Prostate gland (tissue), 2 donors: ENCODE measurements around the gene MMS19. TPM values are rescaled to one million over a fixed set of nuclear protein-coding genes. Genes with fewer than 3 reads are reported as not detected.
"Not testable (repeated sequence)": the region's sequence is repeated elsewhere in the genome, so short reads cannot be mapped to it uniquely, and the experiment has no call there.

ENCODE experiments used
- DNase-seq: peaks from one replicate; pipeline ENCODE4 v3.0.0-alpha.2; 2019; ENCODE audit warnings: low spot score
- H3K27ac ChIP-seq, 2 donors: fragments of 200-600 bp; sonication (generic); 2 replicates each; pipeline ENCODE4 v1.5.1; 2017 to 2019
- H3K27me3 ChIP-seq: fragments of 200-600 bp; sonication (generic); replicated peaks from 2 replicates; pipeline ENCODE4 v1.5.1; 2019; ENCODE audit not compliant: insufficient read depth
- H3K36me3 ChIP-seq, 2 donors: fragments of 200-600 bp; sonication (generic); 1 replicate in 1 of 2; 2 replicates in 1 of 2; pipeline versions ENCODE4 v1.5.1 to v1.8.1; 2017 to 2019
- H3K4me1 ChIP-seq: fragments of 200-600 bp; sonication (generic); replicated peaks from 2 replicates; pipeline ENCODE4 v1.5.1; 2019
- H3K4me3 ChIP-seq, 2 donors: fragments of 200-600 bp; sonication (generic); 2 replicates each; pipeline ENCODE4 v1.5.1; 2017 to 2019
- H3K9me3 ChIP-seq: fragments of 200-600 bp; sonication (generic); 2 replicates; pipeline ENCODE4 v1.5.1; 2017
- CTCF ChIP-seq, 4 experiments: fragments of 200-600 bp in 2 of 4; fragments of 450-650 bp in 2 of 4; sonication (generic) in 2 of 4; IDR thresholded peaks; 1 replicate in 3 of 4; 2 replicates in 1 of 4; pipeline ENCODE4 v1.5.1; 2016 to 2019; ENCODE audit warnings: antibody characterized with exemption in 4 of 4, mild to moderate bottlenecking in 2 of 4, moderate library complexity in 2 of 4
- POLR2A ChIP-seq: fragments of 450-650 bp; IDR thresholded peaks from one replicate; pipeline ENCODE4 v1.6.1; 2016; ENCODE audit warnings: antibody characterized with exemption, mild to moderate bottlenecking
- POLR2AphosphoS5 ChIP-seq: sonication (generic); formaldehyde crosslinking; IDR thresholded peaks from one replicate; pipeline ENCODE4 v1.6.1; 2017; ENCODE audit warnings: antibody characterized with exemption
- WGBS: methylation state at CpG from one replicate; pipeline ENCODE4 v1.1.5; 2018; 5-methylcytosine and 5-hydroxymethylcytosine counted together
- intact Hi-C: fragments of 100-400 bp; cut with DNase I; formaldehyde crosslinking; loops from one replicate; pipeline ENCODE4 v1.14.2; 2022
- total RNA-seq, 2 donors: library from RNA; depleted of rRNA; stranded (reverse); fragments of >200 nt; gene quantifications; one replicate each; pipeline ENCODE4 v1.1.0, GENCODE V29; 2016

MMS19 gene
- total RNA-seq, 2 donors from 2014 or later, result 41.5 to 207 TPM

GRCh38 chr10:97532935-97533671 is 34.9 kb upstream of the MMS19 start:
- intact Hi-C loops, result no loop called here
- TF ChIP-seq POLR2A, result no peak
- TF ChIP-seq CTCF (IDR thresholded peaks at IDR 0.05), result no peak
- no peak for TF ChIP-seq POLR2AphosphoS5

GRCh38 chr10:97531401-97531986 is 33.3 kb upstream of the MMS19 start:
- H3K27ac ChIP-seq, result no peak overlapping the region
- 91% methylated on average over 10 of the region's 10 CpGs for WGBS
- no peak overlapping the region for H3K4me3 ChIP-seq
- H3K36me3 ChIP-seq, result no peaks in the 10 kb centered on the region
- no peaks in the 10 kb centered on the region for H3K4me1 ChIP-seq
- no peaks in the 10 kb centered on the region for H3K9me3 ChIP-seq
- no peaks in the 10 kb centered on the region for H3K27me3 ChIP-seq
- DNase-seq, result no peak
- no peak for TF ChIP-seq POLR2A
- TF ChIP-seq CTCF (IDR thresholded peaks at IDR 0.05), result no peak
- no peak for TF ChIP-seq POLR2AphosphoS5
- intact Hi-C loops, result no loop called here

More at GRCh38 chr10:97532935-97533671, 34.9 kb upstream of the MMS19 start:
- no peak overlapping the region for H3K4me3 ChIP-seq
- 72% methylated on average over 12 of the region's 12 CpGs for WGBS
- DNase-seq, result no peak
- no peak overlapping the region for H3K27ac ChIP-seq
- no peaks in the 10 kb centered on the region for H3K4me1 ChIP-seq
- H3K36me3 ChIP-seq, result no peaks in the 10 kb centered on the region
- H3K9me3 ChIP-seq, result no peaks in the 10 kb centered on the region
- H3K27me3 ChIP-seq, result no peaks in the 10 kb centered on the region

GRCh38 chr10:97529685-97530465 is 31.7 kb upstream of the MMS19 start:
- Histone ChIP-seq H3K4me3 (no peak overlapping the region), H3K27ac (no peak overlapping the region), H3K27me3 (no peaks in the 10 kb centered on the region), H3K9me3 (no peaks in the 10 kb centered on the region), H3K4me1 (no peaks in the 10 kb centered on the region), H3K36me3 (no peaks in the 10 kb centered on the region)
- no peak for DNase-seq
- TF ChIP-seq POLR2A, result no peak
- intact Hi-C loops, result no loop called here
- 86% methylated on average over 13 of the region's 14 CpGs for WGBS

- intact Hi-C loops, H3K4me1 ChIP-seq, H3K9me3 ChIP-seq, H3K27ac ChIP-seq, H3K4me3 ChIP-seq, H3K27me3 ChIP-seq, DNase-seq, H3K36me3 ChIP-seq: not testable (repeated sequence)
- WGBS, result 93% methylated on average over 3 of the region's 29 CpGs
Observed at GRCh38 chr10:97528876-97529275, 30.7 kb upstream of the MMS19 start.

- intact Hi-C loops, result no loop called here
- H3K36me3 ChIP-seq, result no peaks in the 10 kb centered on the region
- no peaks in the 10 kb centered on the region for H3K27me3 ChIP-seq
- H3K4me3 ChIP-seq, result no peak overlapping the region
- no peaks in the 10 kb centered on the region for H3K4me1 ChIP-seq
- TF ChIP-seq CTCF (IDR thresholded peaks at IDR 0.05), result no peak
- no peak for TF ChIP-seq POLR2AphosphoS5
- TF ChIP-seq POLR2A, result no peak
- no peaks in the 10 kb centered on the region for H3K9me3 ChIP-seq
- no peak overlapping the region for H3K27ac ChIP-seq
- DNase-seq, result no peak
- WGBS, result 80% methylated on average over 1 of the region's 1 CpG
Observed at GRCh38 chr10:97525683-97526110, 27.5 kb upstream of the MMS19 start.
